Activated CD8-positive, alpha-beta memory T cell treated with anti-CD3 and anti-CD28 coated beads, Interleukin-2, amount 50 U/mL, for 4 hours (primary cell): Measurements from ENCODE around the gene CREB5.

Source experiments
- DNase-seq: peaks from one replicate; pipeline ENCODE4 v3.0.0-alpha.2; 2020

The CREB5 gene

DNA sequence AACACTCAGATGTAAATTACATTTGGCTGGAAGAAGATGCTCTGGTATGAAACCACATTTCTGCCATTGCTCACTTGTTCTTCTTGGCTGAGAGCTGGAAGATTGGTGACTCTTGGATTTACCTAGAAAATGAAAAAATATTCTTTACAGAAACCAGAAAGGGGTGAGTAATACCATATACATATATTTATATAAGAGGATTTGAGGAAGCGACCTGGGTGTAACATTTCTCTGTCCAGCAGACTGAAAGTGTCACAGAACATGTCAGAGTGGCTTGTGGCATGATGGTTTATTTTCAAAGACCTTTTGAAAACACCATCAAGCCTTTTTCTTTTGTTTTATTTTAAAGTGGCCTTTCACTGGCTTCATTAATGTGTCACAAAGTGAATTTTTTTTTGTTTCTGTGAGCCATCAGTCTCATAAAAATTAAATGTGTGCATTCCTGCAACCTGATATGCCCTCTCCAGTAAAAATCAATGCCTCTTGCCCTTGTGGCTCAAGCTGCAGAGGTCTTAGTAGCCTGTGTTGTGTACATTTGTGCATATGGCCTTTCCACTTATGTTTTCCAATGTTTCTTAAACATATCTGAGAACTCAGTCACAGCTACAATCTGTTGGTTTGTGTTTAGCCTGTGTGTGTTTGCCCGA, 23.5 kb downstream of the CREB5 start:
- DNase-seq, result no peak

DNA sequence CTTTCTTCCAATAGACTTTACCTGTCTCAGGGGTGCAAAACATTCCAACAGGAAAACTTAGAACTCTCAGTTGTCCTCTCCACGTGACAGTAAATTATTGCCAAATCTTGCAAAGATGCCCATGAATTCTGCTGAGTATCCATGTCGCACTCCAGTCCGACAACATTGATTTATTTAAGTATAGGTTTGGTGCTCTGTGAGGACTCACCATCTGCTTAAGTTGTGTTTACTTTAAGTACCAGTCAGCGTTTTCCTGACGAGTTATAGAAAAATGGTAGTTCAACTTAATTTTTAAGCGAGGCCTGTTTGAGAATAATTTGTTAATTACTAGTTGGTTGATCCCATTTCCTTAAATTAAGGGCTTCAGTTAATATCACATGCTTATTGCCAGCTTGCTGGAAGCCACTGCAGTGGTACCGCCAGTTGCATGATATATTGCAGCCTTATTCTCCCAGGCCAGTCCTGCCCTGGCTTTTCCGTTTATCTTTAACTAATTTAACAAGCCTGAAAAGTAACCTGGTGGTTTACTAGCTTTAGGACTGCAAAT, 27.8 kb downstream of the CREB5 start:
- DNase-seq, result no peak

DNA sequence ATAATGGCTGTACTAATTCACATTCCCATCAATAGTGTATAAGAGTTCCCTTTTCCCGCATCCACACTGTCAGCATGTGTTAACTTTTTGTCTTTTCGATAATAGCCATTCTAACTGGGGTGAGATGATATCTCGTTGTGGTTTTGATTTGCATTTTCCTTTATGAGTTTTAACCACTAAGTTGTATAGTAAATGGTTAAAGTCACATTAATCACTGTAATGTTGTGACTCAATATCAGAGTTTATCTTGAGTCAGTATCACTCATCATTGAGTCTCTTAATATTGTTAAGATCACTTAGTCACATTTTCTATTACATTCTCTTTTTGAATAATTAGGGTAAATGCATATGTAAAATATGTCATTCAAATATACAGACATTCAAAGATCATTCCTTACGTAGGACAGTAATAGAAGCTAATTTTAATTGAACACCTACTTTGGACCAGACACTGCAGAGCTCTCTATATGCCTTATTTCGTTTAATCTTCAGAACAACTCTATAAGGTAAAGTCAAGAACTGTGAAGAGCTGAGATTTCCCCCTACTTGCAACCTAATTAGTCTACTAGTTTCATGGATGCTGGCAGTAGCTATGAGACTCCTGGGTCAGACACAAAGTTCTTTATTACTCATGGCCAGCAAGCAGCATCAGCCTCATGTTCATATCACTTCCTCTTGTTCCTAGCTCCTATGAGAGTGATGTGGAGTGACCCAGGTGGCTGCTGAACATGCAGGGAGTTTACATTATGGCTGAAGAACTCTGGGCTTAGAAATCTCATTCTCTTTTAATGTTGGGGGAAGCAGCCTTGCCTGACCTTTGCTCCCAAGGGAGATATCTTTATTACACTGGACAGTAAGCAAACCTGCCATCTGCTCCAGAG, 30.5 kb downstream of the CREB5 start:
- DNase-seq, result no peak

DNA sequence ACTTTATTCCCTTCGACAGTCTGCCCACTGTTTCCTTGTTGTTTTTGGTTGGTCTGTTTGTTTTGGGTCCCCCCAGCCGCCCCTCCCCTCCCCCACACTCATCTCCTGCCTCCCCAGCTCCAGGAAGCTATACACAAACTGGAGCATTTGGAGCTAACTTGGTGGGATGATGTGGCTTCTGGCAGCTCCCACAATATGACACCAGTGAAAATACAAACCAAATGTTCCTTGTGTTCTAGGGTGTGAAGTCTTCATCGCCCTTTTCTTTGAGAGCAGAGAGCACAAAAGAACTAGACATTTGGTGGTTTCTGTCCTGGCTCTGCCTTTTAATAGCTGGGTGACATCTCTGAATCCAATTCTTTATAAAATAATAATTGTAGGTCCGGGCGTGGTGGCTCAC, 33.8 kb downstream of the CREB5 start:
- DNase-seq, result no peak

DNA sequence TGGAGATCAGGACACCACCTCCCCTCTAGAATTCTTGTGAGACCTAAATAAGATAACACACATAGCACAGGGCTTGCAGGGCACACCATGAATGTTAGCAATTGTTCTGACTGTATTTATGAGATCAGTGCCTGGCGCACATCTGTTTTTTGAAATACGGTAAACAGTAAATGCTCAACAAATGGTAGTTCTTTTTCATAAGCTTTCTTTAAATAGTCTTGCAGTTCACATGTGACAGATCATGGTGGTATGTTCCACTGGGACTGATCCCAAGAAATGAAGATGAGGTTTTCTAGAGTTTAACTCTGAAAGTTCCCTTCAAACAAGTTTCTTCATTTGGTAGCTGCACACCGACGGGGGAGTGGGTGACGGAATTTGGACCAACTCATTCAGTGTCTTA, 34.8 kb downstream of the CREB5 start:
- DNase-seq, result no peak

DNA sequence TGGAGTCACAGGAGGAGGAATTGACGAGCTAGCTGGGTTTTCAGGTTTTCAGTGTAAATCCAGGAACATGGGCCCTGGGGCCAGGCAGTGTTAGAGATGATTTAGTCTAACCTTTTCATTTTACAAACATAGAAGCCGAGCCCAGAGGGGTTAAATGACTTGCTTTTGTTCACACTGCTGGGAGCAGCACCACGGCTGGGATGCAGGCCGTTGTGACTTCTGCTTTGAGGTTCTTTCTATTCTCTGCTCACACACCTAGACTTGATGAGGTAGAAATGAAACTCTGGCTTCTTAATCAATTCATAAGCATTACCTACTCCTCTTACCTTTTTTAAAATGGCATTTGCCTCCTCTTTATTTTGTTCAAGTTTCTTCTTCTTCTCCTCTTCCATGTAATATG, 36.4 kb downstream of the CREB5 start:
- DNase-seq, result no peak

DNA sequence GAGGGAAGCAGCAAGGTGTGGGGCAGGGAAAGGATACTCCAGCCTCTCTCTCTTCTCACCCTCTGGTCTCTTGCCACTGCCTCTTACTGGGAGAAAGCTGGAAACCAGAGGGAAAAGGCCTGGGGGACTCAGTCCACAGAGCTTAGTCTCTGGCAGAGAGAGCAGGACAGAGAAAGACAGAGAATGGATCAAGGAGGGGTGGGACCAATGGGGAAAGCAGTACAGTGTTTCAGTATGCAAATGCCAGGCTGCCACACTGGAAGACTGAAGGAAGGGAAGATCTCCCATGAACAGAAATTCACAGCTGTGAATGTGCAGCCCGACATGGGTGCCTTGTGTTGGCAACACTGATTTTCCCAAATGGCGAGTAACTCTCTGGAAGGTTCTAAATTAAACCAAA, 40.4 kb downstream of the CREB5 start:
- DNase-seq, result no peak

DNA sequence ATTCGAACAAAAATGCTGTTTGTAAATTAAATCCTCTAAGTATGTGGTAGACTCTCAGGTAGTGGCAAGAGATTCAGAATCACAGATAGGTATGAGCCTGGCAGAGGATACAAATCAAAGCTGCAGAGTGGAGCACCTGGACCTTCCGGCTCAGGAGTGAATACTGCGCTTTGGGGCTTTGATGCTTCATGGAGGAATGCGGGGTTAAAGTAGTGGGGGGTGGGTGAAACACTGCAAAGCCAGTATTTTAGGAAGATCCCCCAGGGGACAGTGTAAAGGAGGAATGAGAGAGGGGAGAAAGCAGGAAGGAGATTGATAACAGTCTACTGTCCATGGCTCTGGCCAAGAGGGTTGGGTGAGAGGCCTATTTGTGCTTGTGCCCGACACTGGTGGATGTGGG, 43.2 kb downstream of the CREB5 start:
- no peak for DNase-seq

DNA sequence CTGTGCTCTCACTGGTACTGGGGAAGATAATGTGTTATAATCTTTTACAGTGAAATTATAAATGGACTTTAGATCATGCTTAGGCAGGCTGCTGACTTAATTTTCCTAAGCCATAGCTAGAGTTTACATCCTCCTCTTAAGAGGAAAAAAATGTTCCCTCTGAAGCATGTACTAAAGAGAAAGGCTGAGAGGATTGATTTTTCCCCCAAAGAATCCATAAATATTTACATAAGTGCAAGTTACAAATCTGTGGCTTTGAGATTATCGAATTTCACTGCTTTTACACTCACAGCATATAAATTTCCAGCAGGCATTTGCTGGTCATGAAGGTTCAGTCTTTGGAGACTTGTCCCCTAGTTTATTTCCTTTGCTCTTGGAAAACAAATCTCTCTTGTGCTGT, 43.7 kb downstream of the CREB5 start:
- DNase-seq, result no peak

DNA sequence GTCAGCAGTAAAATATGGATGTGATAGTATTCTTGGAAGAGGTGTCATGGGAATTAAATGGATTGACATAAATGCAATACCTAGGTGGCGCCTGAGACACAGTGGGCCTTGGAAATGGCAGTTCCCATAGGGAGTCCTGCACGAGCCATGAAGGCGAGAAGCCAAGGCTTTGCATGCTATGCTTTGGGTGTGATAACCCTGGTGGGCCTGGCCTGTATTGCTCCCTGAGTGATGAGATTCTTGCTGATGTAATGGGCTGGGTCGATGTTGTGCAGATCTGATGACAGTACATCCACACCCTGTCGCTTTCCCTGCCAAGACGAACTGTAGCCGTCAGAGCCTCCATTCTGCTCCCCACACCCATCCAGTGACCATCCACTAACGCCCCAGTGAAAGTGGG, 46.4 kb downstream of the CREB5 start:
- no peak for DNase-seq

DNA sequence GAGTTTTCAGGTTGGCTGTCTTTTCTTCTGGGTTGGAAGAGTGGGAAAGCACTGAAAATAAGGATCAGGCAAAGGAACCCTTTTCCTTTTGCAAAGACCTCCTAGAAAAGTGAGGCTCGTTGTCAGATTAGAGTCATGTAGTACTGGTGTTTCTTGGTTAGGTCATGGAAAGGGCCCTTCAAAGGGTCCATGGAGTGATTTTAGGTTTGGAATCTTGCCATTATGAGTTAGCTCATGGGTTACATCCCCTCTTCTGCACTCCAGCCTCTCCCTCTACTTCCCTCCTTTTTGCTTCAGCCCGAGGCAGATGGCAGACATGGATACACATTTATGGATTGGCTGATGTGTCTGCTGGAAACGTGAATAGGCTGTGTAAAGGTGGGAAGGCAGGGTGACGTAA, 47.0 kb downstream of the CREB5 start:
- DNase-seq, result no peak

DNA sequence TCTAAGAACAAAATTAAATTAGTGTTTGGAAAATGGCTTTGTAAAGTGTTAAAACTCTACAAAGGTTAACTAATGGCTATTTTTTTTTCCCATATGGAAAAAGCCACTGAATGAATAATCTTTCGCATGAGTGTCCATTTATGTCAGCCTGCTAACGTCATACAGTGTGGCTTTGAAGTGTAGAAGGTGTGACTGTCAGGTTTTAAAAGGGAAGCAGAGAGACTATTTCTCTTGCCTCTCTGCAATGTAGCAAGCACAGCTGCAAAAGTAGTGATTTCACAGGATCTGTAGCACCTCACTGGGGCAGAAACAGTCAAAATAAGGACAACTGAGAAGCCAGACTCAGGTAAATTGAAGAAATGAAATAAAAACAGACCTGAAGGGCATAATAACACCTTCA, 53.4 kb downstream of the CREB5 start:
- DNase-seq, result no peak

DNA sequence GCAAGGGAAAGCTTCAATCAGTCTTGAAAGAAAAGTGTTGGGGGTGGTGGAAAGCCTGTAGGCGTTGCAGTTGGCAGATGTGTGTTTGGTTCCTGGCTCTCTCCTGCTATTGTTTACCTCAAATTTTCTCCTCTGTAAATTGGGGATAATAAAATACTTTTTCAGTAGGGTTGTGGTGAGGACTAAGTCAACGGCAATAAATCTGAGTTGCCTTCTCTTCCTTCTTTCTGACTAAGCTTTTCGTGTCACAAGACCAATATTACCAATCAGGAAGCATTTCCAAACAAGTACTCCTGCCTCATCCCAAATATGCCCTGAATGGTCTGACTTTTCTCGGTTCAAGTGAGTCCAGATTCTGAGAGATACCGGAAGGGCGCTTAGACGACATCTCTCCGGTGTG, 54.0 kb downstream of the CREB5 start:
- DNase-seq, result no peak

DNA sequence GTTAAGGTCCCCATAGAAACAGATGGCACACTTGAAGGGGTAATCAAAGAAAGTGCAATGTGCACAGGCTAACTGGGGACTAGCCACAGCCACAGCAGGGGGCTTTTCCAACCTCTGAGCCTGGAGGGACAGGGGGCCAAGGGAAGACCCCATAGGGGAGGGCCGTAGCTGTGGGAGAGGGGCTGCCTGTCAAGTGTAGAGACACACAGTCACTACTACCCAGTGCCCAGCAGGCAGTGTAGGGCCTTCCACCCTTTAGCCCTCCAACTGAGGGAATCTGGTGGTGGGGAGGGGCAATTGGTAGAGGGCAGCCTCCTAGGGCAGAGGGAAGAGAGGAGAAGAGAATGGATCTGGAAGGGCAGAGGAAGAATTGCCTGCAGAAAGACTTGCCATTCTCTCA, 54.6 kb downstream of the CREB5 start:
- no peak for DNase-seq

DNA sequence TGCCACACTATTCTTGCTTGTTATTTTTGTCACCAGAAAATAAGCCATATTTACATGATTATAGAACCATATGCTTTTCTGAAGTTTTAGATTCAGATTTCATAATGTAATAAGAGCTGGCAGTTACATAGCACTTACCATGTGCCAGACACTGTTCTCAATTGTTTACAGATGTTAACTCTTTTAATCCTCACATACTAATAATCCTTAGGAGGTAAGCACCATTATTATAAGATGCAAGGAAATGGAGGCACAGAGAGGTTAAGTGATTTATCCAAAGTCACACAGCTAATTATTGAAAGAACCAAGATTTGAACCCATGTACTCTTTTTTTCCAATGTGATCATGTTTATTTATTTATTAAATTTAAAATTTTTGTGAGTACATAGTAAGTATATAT, 57.2 kb downstream of the CREB5 start:
- no peak for DNase-seq

DNA sequence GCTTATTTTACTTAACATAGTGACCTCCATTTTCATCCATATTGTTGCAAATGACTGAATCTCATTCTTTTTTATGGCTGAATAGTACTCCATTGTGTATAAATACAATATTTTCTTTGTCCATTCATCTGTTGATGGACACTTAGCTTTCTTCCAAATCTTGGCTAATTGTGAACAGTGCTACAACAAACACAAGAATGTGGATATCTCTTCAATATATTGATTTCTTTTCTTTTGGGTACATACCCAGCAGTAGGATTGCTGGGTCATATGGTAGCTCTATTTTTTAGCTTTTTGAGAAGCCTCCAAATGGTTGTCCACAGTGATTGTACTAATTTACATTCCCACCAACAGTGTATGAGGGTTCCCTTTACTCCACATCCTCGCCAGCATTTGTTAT, 58.0 kb downstream of the CREB5 start:
- DNase-seq, result no peak

DNA sequence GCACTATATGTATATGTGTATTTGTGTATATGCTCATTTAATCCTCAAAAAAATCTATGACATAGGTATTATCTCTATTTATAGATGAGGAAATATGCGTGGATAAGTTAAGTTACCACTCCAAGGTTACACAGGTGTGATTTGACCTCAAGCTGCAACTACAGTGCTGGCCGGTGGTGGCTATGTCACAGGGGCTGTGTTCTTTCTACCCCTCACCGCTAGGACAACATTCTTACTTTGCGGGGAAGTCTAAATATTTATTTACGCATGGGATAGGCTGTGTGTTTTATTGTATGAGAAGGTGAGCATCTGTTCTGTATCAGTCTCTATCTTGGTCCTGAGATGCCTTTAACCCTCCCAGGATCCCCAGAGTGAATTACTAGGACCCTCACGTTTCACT, 60.0 kb downstream of the CREB5 start:
- no peak for DNase-seq

DNA sequence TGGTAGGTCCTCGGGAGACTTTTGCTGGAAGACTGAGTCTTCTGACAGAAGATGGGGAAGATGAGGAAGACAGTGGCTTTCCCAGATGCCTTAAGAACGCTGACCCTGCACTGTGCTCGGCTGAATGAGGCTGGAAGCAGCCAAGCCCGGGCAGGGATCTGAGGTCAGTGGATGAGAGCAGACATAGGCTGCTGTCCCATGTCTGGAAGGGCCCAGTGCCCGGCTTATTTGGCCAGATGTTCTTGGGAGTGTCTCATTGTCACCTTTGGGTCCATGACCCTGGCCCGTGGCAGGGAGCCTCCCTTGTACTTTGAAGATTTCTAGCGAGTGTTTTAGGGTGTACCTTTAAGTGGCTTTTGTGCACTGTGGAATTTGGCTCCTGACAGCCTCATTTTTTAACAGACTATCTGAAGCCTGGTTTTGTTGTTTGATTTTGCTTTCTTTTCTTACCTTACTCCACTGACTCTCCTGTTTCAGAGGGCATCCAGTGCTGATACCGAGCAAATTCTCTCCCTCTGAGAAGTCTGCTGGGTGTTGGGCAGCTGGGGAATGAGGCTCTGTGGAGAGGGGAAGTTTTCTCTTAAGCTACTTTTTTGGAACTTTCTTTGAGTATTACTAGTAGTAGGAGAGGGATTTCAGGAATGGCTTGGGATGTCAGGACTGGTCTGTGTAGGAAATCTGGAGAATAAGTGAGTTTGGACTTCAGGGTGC, 61.4 kb downstream of the CREB5 start:
- no peak for DNase-seq

DNA sequence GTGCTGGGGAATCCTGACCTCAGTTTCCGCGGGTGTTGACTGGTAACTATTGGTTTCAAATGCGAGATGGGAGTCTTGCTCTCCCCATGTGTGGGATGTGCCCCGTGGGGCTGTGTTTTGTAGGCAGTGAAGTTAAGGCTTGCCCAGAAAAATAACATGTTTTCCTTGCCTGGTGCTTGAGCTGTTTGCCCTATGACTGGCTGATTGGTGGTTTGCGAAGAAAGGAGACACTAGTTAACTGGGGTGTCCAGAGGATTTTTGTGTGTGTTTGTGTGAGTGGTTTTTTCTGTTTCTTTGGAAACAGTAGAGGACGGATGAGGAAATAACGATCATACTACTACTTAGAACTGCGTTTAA, 61.9 kb downstream of the CREB5 start:
- no peak for DNase-seq

DNA sequence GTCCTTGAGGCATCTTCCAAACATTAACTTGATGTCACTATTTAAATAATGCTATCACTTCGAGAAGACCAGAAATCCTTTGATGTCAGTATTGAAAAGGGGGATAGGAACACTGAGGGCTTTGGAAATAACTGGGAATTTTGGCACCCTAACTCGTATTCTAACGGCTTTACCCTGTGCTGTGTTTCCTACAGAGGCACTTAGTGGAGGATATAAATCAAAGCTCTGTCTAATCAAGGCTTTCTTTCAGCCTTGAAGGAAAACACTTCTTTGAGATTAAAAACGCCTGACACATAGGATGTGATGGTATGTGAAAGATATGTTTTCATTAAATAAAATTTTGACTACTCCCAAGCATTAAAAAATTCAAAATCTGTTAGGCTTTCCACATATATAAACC, 62.3 kb downstream of the CREB5 start:
- no peak for DNase-seq

DNA sequence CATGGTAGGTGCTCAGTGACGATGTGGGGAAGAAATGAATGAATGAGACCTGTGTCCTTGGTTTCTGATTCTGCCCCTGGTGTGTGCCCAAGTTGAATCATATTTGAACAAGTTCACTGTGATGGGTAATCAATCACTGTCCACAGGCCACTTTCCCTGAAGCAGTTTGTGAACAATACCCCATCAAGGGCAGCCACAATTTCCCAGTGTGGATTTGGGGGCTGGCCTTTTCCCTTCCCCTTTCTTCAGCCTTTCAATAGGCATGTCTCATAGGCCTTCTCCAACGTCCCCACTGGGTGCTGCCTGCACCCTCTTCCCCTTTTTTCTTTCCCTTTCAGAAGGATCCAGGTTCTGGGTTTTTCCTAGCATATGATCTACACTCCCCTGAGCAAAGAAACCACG, 64.7 kb downstream of the CREB5 start:
- no peak for DNase-seq

DNA sequence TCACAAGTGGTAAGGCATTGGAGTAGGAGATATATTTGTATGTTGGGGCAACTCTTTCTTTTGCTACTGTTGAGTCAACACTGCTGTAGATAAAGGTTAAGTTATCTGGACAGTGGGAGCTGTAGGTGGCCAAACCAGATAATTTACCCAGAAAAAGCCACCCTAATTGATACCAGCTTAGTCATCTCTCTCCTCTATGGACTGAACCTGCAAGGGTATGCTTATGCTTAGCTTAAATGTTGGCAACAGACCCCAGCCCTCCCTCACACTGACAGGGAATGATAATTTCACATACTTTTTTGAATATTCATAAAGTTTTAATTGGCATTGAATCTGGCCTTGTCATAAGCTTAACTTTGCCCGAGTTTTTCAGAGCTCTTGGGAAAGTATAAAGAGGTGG, 66.3 kb downstream of the CREB5 start:
- DNase-seq, result no peak

DNA sequence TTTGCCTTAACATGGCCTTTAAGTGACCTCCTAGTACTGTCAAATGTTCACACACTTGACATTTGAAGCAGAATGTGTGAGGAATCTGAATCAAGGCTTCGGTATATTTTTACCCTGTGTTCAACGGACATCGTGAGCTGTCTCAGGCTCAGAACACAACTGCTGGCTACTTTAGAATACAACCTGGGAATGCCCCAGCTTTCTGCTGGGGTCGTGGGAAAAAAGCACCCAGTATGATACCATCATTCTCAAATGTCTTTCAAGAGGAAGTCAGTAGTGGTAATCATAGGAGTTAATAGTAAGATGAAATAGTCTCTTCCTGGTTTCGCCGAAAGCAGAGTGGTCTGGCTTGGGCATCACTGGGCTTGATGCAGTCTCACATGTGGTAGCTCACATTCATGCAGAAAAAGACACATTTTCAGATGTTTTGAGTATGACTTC, 67.2 kb downstream of the CREB5 start:
- no peak for DNase-seq

DNA sequence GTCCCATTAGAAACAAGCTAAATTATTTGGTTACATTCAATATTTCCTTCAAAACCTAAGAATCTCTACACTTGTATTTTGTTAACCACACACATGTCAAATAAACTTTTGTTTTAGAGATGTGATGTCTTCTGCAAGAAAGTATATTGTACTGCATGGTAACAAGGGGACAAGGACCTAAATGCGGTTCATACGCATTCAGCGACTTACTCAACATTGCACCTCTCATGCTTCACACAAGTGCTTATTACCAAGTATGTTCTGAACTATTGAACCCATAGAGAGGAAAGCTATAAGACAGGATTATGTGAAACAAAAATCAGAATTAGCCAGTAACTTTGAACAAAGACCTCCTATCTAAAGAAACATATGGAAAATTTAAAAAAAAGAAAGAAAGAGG, 68.3 kb downstream of the CREB5 start:
- DNase-seq, result no peak
